Activated CD4-positive, CD25-positive, alpha-beta regulatory T cell (primary cell): ENCODE results near the gene HLA-DQB2.

Experiments
- DNase-seq, 4 experiments: peaks; one replicate each; lab custom pipeline; 2025; lab: John Stamatoyannopoulos, UW

The HLA-DQB2 gene

DNA sequence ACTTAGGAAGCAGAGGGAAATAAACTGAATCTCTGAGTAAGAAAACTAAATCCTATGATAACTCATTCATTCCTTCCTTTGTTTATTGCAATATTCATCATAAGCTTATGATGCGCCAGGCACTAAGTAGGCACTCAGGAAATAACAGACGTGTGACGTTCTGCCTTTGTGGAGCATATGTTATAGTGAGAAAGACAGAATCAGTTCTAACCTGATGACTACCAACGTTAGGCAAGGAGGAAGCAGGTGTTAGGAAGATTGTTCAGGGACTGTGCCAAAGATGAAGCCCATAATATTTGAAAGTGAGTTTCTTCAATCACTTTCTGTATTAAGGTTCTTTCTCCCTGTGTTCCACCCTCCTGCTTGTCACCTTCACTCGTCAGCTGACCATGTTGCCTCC, 18.6 kb downstream of the HLA-DQB2 start:
- DNase-seq: no peak

DNA sequence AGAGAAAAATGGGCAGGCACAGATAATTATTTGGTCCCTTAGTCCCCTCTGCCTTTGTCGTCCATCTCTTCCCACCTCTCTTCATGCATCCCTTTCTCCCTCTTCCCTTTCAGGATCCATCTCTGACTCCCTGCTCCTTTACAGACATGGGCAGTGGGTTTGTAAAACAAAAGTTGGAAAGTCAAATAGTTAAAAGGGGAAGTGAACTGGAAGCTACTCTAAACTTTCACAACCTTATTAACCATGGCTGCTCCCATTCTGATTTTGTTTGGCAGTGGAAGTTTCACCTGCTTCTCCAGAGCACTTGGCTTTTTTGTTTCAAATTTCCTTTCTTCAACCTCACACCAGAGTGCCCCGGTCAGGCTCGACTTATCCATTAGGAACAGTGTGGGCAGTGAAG, 21.0 kb downstream of the HLA-DQB2 start:
- no peak for DNase-seq

DNA sequence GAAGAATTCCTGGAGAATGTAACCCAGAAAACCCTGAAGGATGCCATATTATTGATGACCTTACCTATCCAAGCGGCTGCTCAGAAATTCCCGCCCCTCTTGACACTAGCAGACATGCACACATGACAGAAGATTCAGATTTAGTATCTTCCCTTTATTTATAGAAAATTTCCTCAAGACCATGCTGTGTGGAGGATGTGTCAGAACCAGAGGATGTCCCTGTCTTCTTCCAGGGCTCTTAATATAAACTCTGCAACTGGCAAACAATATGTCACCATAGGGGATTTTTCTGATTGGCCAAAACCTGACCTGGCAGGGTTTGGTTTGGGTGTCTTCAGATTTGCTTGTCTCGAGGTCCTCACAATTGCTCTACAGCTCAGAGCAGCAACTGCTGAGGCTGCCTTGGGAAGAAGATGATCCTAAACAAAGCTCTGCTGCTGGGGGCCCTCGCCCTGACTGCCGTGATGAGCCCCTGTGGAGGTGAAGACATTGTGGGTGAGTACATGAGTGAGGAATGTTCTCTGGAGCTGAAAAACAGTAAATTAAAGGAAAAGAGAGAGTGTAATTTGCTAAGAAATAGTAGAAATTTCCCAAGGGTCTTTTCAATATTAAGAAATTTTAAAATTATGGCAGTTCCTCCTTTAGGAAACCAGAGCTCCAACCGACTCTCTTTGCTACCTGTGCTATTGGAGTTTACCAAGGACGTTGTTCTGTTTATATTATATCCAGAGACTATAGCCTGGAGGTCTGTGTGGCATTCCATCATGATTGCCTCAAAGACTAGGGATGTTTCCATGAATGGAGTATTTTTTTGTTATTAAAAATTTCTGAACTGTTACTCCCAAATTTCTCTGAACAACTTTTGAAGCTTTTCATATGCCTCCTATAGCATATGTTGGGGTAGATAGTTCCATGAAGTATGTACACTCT, 22.0 kb downstream of the HLA-DQB2 start, which contains the start of gene HLA-DQA2:
HLA-DQA2 (plus strand) TSS at position 361 of the 930 bp plus-strand sequence; CDS start at position 414, 53 bp downstream.
- DNase-seq: no peak

DNA sequence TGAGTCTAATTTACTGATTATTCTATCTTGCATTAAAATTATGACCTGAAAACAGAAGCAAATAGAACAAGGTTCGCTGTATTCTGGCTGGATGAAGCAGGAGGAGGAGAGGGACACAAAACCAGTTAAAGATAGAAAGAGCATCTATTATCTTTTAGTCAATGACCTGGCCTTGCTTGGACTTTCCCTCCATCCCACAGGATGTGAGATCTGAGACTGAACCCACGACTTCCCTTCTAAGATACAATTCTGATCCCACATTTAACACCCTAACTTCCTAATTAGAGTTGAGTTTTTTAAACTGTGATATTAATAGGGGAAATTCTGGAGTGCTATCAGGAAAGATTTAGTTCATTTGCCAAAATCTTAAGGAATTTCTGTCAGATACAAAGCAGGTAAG, 25.2 kb downstream of the HLA-DQB2 start:
- DNase-seq: no peak

DNA sequence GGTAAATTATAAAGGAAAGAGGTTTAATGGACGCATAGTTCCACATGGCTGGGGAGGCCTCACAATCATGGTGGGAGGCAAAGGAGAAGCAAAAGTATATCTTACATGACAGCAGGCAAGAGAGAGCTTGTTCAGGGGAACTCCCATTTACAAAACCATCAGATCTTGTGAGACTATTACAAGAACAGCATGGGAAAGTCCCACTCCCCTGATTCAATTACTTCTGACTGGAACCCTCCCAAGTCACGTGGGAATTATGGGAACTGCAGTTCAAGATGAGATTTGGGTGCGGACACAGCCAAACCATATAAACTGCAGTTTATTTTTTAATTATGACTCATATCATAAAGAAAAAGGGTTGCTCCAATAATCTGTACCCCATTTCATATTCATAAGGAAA, 44.5 kb downstream of the HLA-DQB2 start:
- no peak for DNase-seq

DNA sequence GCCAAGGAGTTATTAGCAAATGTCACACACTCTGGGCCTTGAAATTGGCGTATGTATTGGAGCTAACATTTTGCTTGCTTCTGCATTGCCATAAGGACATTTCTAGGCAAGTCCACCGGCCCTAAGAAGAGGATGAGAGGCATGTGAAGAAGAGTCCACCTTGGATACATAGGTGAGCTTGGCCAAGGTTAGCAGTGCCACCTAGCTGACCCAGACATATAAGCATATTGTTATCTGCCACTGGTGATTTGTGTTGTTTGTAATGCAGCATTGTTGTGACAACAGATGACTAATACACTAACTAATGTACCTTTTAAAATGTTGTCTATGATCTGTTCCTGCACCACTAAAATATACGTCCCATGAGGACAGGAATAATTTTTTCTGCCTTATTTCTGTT, 46.9 kb downstream of the HLA-DQB2 start:
- no peak for DNase-seq

DNA sequence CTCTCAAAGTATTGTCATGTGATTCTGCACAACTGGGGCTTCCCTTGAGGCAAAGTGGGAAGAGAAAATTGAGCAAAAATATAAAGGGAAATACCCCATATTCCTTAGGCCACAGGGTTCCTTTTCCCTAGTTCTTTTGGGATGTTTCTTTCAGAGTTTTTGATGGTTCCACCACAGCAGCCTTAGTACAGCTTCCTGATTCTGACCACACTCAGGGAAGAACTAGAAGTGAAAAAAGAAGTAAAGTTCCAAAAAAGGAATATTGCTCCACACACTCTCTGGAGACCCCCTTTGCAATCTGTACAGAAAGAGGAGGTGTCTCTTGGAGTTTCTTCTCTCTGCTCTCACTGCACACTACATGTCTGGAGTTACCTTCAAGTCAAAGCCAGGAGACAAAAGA, 50.1 kb downstream of the HLA-DQB2 start:
- no peak for DNase-seq

DNA sequence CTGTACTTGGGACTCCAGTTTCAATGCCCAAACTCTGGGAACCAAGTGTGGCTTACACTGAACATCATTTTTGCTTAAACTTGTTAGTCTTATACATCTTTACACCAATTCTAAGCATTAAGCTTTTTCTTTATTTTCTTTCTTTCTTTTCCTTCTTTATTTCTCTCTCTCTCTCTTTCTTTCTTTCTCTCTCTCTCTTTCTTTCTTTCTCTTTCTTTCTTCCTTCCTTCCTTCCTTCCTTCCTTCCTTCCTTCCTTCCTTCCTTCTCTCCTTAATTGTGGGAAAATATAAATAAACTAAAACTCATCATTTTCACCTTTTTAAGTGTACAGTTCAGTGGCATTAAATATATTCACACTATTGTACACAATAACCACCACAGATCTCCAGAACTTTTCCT, 53.7 kb downstream of the HLA-DQB2 start:
- no peak for DNase-seq
